ENCODE results near the gene KCNN2. TPM values are rescaled to one million over a fixed set of nuclear protein-coding genes. Genes with fewer than 3 reads are reported as not detected.

The KCNN2 gene
- total RNA-seq, 1 donor from 2014 or later: 3.4 TPM

GRCh38 chr5:114327987-114328386 is 33.9 kb upstream of the KCNN2 start:
- Histone ChIP-seq H3K4me3 (no peak overlapping the region), H3K9me3 (no peaks in the 10 kb centered on the region), H3K36me3 (no peaks in the 10 kb centered on the region), H3K27me3 (no peaks in the 10 kb centered on the region), H3K4me1 (no peaks in the 10 kb centered on the region), H3K27ac (no peak overlapping the region)
- no peak for DNase-seq (ENCODE audit: extremely low spot score in 2 of 2)
- TF ChIP-seq CTCF (IDR thresholded peaks at IDR 0.05) (no peak), POLR2AphosphoS5 (IDR thresholded peaks at IDR 0.05; ENCODE audit: insufficient read depth in 1 of 2, low read depth in 1 of 2) (no peak), POLR2A (IDR thresholded peaks at IDR 0.05) (no peak)
- intact Hi-C loops (cut with DNase I): no loop called here

- Histone ChIP-seq H3K36me3 (no peaks in the 10 kb centered on the region), H3K4me3 (no peak overlapping the region), H3K4me1 (no peaks in the 10 kb centered on the region), H3K27ac (no peak overlapping the region), H3K9me3 (no peaks in the 10 kb centered on the region), H3K27me3 (no peaks in the 10 kb centered on the region)
- no peak for DNase-seq (ENCODE audit: extremely low spot score in 2 of 2)
- TF ChIP-seq CTCF (IDR thresholded peaks at IDR 0.05) (no peak), POLR2AphosphoS5 (IDR thresholded peaks at IDR 0.05; ENCODE audit: insufficient read depth in 1 of 2, low read depth in 1 of 2) (no peak)
- intact Hi-C loops (cut with DNase I): no loop called here
These were observed 30.8 kb upstream of the KCNN2 start for GRCh38 chr5:114330916-114331531.

- H3K27ac ChIP-seq: no peak overlapping the region
- no peak for TF ChIP-seq POLR2AphosphoS5 (IDR thresholded peaks at IDR 0.05; ENCODE audit: insufficient read depth in 1 of 2, low read depth in 1 of 2)
- no peak for TF ChIP-seq POLR2A (IDR thresholded peaks at IDR 0.05)
- TF ChIP-seq CTCF (IDR thresholded peaks at IDR 0.05): no peak
- no peaks in the 10 kb centered on the region for H3K4me1 ChIP-seq
- H3K27me3 ChIP-seq: no peaks in the 10 kb centered on the region
- H3K4me3 ChIP-seq: no peak overlapping the region
- DNase-seq (ENCODE audit: extremely low spot score in 2 of 2): no peak
- H3K36me3 ChIP-seq: no peaks in the 10 kb centered on the region
- no peaks in the 10 kb centered on the region for H3K9me3 ChIP-seq
- intact Hi-C loops (cut with DNase I): no loop called here
These were observed 29.4 kb upstream of the KCNN2 start for GRCh38 chr5:114332493-114332892.

GRCh38 chr5:114332925-114333324 is 28.9 kb upstream of the KCNN2 start:
- DNase-seq (ENCODE audit: extremely low spot score in 2 of 2): no peak
- Histone ChIP-seq H3K27ac (no peak overlapping the region), H3K27me3 (no peaks in the 10 kb centered on the region), H3K36me3 (no peaks in the 10 kb centered on the region), H3K4me3 (no peak overlapping the region), H3K9me3 (no peaks in the 10 kb centered on the region), H3K4me1 (no peaks in the 10 kb centered on the region)
- intact Hi-C loops (cut with DNase I): no loop called here
- TF ChIP-seq CTCF (IDR thresholded peaks at IDR 0.05) (no peak), POLR2A (IDR thresholded peaks at IDR 0.05) (no peak), POLR2AphosphoS5 (IDR thresholded peaks at IDR 0.05; ENCODE audit: insufficient read depth in 1 of 2, low read depth in 1 of 2) (no peak)

- Histone ChIP-seq H3K27me3 (no peaks in the 10 kb centered on the region), H3K9me3 (no peaks in the 10 kb centered on the region), H3K4me3 (no peak overlapping the region), H3K36me3 (no peaks in the 10 kb centered on the region), H3K4me1 (no peaks in the 10 kb centered on the region), H3K27ac (no peak overlapping the region)
- TF ChIP-seq CTCF (IDR thresholded peaks at IDR 0.05) (no peak), POLR2A (IDR thresholded peaks at IDR 0.05) (no peak), POLR2AphosphoS5 (IDR thresholded peaks at IDR 0.05; ENCODE audit: insufficient read depth in 1 of 2, low read depth in 1 of 2) (no peak)
- intact Hi-C loops (cut with DNase I): no loop called here
- no peak for DNase-seq (ENCODE audit: extremely low spot score in 2 of 2)
These were observed 26.5 kb upstream of the KCNN2 start for GRCh38 chr5:114335391-114335790.

Measured in vagina (tissue), 2 donors.